H1 (cell line): ENCODE measurements around the gene FSIP1. TPM values are rescaled to one million over a fixed set of nuclear protein-coding genes. Genes with fewer than 3 reads are reported as not detected.
A peak's percentile ranks its signal among the peaks of the same experiment; 100 is the strongest.

Experiments
- CTCF ChIA-PET: fragments of 300-600 bp; sonication (Branson Sonifier 250); formaldehyde crosslinking; loops from one replicate; lab custom pipeline; 2021; ENCODE audit not compliant: partially characterized antibody; lab: Charles Lee
- POLR2A ChIA-PET: fragments of 300-600 bp; sonication (Branson Sonifier 250); formaldehyde crosslinking; loops from one replicate; lab custom pipeline; 2021; ENCODE audit warnings: inconsistent platforms; ENCODE audit not compliant: partially characterized antibody; lab: Charles Lee
- DNase-seq, 2 experiments: peaks; one replicate each; pipeline versions ENCODE4 v3.0.0 to v3.0.0-alpha.2; 2010 to 2022; ENCODE audit warnings: low spot score in 2 of 2, low read depth in 1 of 2, mixed read lengths in 1 of 2
- FAIRE-seq: peaks from 2 replicates; lab custom pipeline; 2011; peaks lifted over from hg19 to GRCh38; lab: Jason Lieb, UNC
- H2AFZ ChIP-seq: 2 replicates; pipeline ENCODE4 v1.8.1; 2012; ENCODE audit warnings: low read length, inconsistent platforms
- H2AK5ac ChIP-seq: 2 replicates; pipeline ENCODE4 v1.6.1; 2013; ENCODE audit warnings: low read depth, low read length
- H2BK120ac ChIP-seq: replicated peaks from 2 replicates; pipeline ENCODE3; 2013; ENCODE audit warnings: low read depth, low read length, inconsistent platforms
- H2BK12ac ChIP-seq: 2 replicates; pipeline ENCODE4 v1.6.1; 2013; ENCODE audit warnings: low read depth, low read length
- H2BK15ac ChIP-seq: 2 replicates; pipeline ENCODE4 v1.6.1; 2013; ENCODE audit warnings: low read length
- H2BK20ac ChIP-seq: 2 replicates; pipeline ENCODE4 v1.6.1; 2013; ENCODE audit warnings: low read length
- H2BK5ac ChIP-seq: 2 replicates; pipeline ENCODE4 v1.6.1; 2013; ENCODE audit warnings: low read depth, low read length
- H3K14ac ChIP-seq: 2 replicates; pipeline ENCODE4 v1.6.1; 2013; ENCODE audit warnings: inconsistent platforms; ENCODE audit not compliant: insufficient read length
- H3K18ac ChIP-seq: 2 replicates; pipeline ENCODE4 v1.6.1; 2013; ENCODE audit warnings: low read length; ENCODE audit errors: extremely low read depth
- H3K23ac ChIP-seq: 2 replicates; pipeline ENCODE4 v1.6.1; 2013; ENCODE audit warnings: inconsistent platforms; ENCODE audit not compliant: insufficient read length
- H3K23me2 ChIP-seq: 2 replicates; pipeline ENCODE4 v1.6.1; 2013; ENCODE audit warnings: low read depth, low read length
- H3K27ac ChIP-seq: 2 replicates; pipeline ENCODE4 v1.6.1; 2011; ENCODE audit warnings: low read depth, low read length, inconsistent platforms
- H3K27me3 ChIP-seq, 4 experiments: replicated peaks in 1 of 4; 1 replicate in 1 of 4; 2 replicates in 3 of 4; pipeline versions ENCODE4 v1.6.1 to v1.8.1; 2011 to 2013; ENCODE audit warnings: low read length in 3 of 4, mild to moderate bottlenecking in 3 of 4, inconsistent platforms in 2 of 4, mixed read lengths in 2 of 4, moderate library complexity in 1 of 4; ENCODE audit not compliant: control insufficient read depth in 3 of 4, insufficient read depth in 3 of 4; ENCODE audit errors: extremely low read depth in 1 of 4
- H3K36me3 ChIP-seq, 4 experiments: 2 replicates each; pipeline versions ENCODE4 v1.6.1 to v1.8.1; 2011 to 2013; ENCODE audit warnings: mild to moderate bottlenecking in 4 of 4, low read length in 3 of 4, moderate library complexity in 2 of 4, control low read depth in 1 of 4, inconsistent platforms in 1 of 4; ENCODE audit not compliant: insufficient read depth in 4 of 4, control insufficient read depth in 2 of 4
- H3K4ac ChIP-seq: replicated peaks from 2 replicates; pipeline ENCODE3; 2013; ENCODE audit warnings: low read length, low read depth, mixed read lengths, inconsistent platforms; ENCODE audit not compliant: insufficient read length
- H3K4me1 ChIP-seq, 4 experiments: replicated peaks in 1 of 4; 1 replicate in 1 of 4; 2 replicates in 3 of 4; pipeline versions ENCODE4 v1.6.1 to v1.8.1; 2011 to 2013; ENCODE audit warnings: low read length in 3 of 4, inconsistent platforms in 2 of 4, mixed read lengths in 1 of 4; ENCODE audit not compliant: insufficient read depth in 4 of 4, control insufficient read depth in 3 of 4
- H3K4me2 ChIP-seq, 2 experiments: 2 replicates each; pipeline versions ENCODE4 v1.6.1 to v1.8.1; 2011 to 2013; ENCODE audit warnings: low read depth in 2 of 2, low read length in 2 of 2, control low read depth in 1 of 2, inconsistent platforms in 1 of 2, mild to moderate bottlenecking in 1 of 2; ENCODE audit not compliant: insufficient read depth in 1 of 2
- H3K4me3 ChIP-seq, 4 experiments: fragments of 200-600, 300-600 bp in 1 of 4; sonication (generic), shearing (Covaris generic), sonication (Bioruptor Twin) in 1 of 4; 2 replicates each; pipeline versions ENCODE4 v1.5.1 to v1.8.1; 2011 to 2016; ENCODE audit warnings: low read length in 4 of 4, low read depth in 3 of 4, control low read depth in 2 of 4, inconsistent platforms in 2 of 4, mild to moderate bottlenecking in 2 of 4, mixed read lengths in 1 of 4, moderate library complexity in 1 of 4; ENCODE audit not compliant: insufficient read depth in 2 of 4; ENCODE audit errors: extremely low read depth in 1 of 4
- H3K56ac ChIP-seq: replicated peaks from 2 replicates; pipeline ENCODE3; 2013; ENCODE audit warnings: low read depth, mild to moderate bottlenecking, mixed read lengths, low read length, inconsistent platforms; ENCODE audit not compliant: insufficient read length
- H3K79me1 ChIP-seq: 2 replicates; pipeline ENCODE4 v1.6.1; 2013; ENCODE audit warnings: low read depth, low read length, control low read depth
- H3K79me2 ChIP-seq, 2 experiments: 2 replicates each; pipeline versions ENCODE4 v1.6.1 to v1.8.1; 2012 to 2013; ENCODE audit warnings: low read length in 2 of 2, mild to moderate bottlenecking in 2 of 2, inconsistent platforms in 1 of 2; ENCODE audit not compliant: insufficient read depth in 2 of 2, control insufficient read depth in 1 of 2
- H3K9ac ChIP-seq, 4 experiments: replicated peaks in 1 of 4; 1 replicate in 1 of 4; 2 replicates in 3 of 4; pipeline versions ENCODE4 v1.6.1 to v1.8.1; 2011 to 2013; ENCODE audit warnings: low read depth in 3 of 4, low read length in 3 of 4, control low read depth in 2 of 4, mild to moderate bottlenecking in 2 of 4, moderate library complexity in 2 of 4, inconsistent platforms in 1 of 4; ENCODE audit errors: extremely low read depth in 1 of 4
- H3K9me3 ChIP-seq, 2 experiments: 2 replicates each; pipeline versions ENCODE4 v1.6.1 to v1.8.1; 2012 to 2013; ENCODE audit warnings: mild to moderate bottlenecking in 2 of 2, moderate library complexity in 2 of 2, control low read depth in 1 of 2, inconsistent platforms in 1 of 2, low read depth in 1 of 2, low read length in 1 of 2, mixed read lengths in 1 of 2; ENCODE audit not compliant: insufficient read depth in 2 of 2
- H4K20me1 ChIP-seq, 2 experiments: replicated peaks in 1 of 2; 2 replicates each; pipeline versions ENCODE3 to v1.8.1; 2011 to 2013; ENCODE audit warnings: inconsistent platforms in 2 of 2, low read length in 2 of 2, mild to moderate bottlenecking in 1 of 2; ENCODE audit not compliant: insufficient read depth in 2 of 2, control insufficient read depth in 1 of 2
- H4K5ac ChIP-seq: 2 replicates; pipeline ENCODE4 v1.6.1; 2013; ENCODE audit warnings: low read length, low read depth, mixed read lengths, inconsistent platforms; ENCODE audit not compliant: insufficient read length
- H4K8ac ChIP-seq: 2 replicates; pipeline ENCODE4 v1.8.0; 2013; ENCODE audit warnings: mild to moderate bottlenecking, moderate library complexity, low read length, inconsistent platforms; ENCODE audit not compliant: insufficient read depth; ENCODE audit errors: extremely low read depth
- H4K91ac ChIP-seq: replicated peaks from 2 replicates; pipeline ENCODE3; 2013; ENCODE audit warnings: low read length, mixed read lengths, inconsistent platforms; ENCODE audit not compliant: insufficient read length
- ATF3 ChIP-seq: IDR thresholded peaks from 2 replicates; pipeline ENCODE4 v1.6.1; 2011; ENCODE audit warnings: low read depth, mild to moderate bottlenecking, low read length; ENCODE audit not compliant: insufficient read depth
- POLR2A ChIP-seq, 2 experiments: IDR thresholded peaks; 1 replicate in 1 of 2; 2 replicates in 1 of 2; pipeline ENCODE4 v1.6.1; 2011; ENCODE audit warnings: low read depth in 2 of 2, low read length in 2 of 2, mild to moderate bottlenecking in 2 of 2; ENCODE audit errors: control extremely low read depth in 1 of 2
- POLR2AphosphoS5 ChIP-seq: IDR thresholded peaks from 2 replicates; pipeline ENCODE4 v1.6.1; 2011; ENCODE audit warnings: low read depth, low read length
- SIX5 ChIP-seq: IDR thresholded peaks from 2 replicates; pipeline ENCODE4 v1.6.1; 2011; ENCODE audit warnings: mild to moderate bottlenecking, low read depth, low read length
- WGBS, 2 experiments: shearing (Covaris generic) in 1 of 2; methylation state at CpG; one replicate each; pipeline versions ENCODE4 v1.1.6 to v1.1.7; 2013 to 2015; ENCODE audit warnings: low lambda C conversion rate in 2 of 2, mixed read lengths in 2 of 2, inconsistent platforms in 1 of 2, low coverage in 1 of 2, missing lambda C conversion rate in 1 of 2; ENCODE audit not compliant: insufficient replicate concordance in 2 of 2, insufficient coverage in 1 of 2, insufficient read length in 1 of 2; ENCODE audit errors: extremely low coverage in 1 of 2, missing lambda C conversion rate in 1 of 2; 5-methylcytosine and 5-hydroxymethylcytosine counted together
- polyA plus RNA-seq, 7 experiments: library from polyadenylated mRNA; depleted of rRNA in 3 of 7; stranded (reverse) in 5 of 7; unstranded in 2 of 7; fragments of >200 nt in 5 of 7; fragments of 200-250 nt in 2 of 7; gene quantifications; 1 replicate in 5 of 7; 2 replicates in 1 of 7; 4 replicates in 1 of 7; pipeline versions ENCODE4 v1.2.1 to v1.2.3, GENCODE V29; 2011 to 2013; ENCODE audit warnings: missing spikeins in 2 of 7, mixed read lengths in 2 of 7
- total RNA-seq: library from RNA; stranded (reverse); fragmentation: NEBNext Ultra II Directional; extraction: Animal tissue kit (Norgen Biotek cat#: 25700); gene quantifications from 2 replicates; pipeline ENCODE4 v1.2.1, GENCODE V29; 2021

Gene FSIP1
- total and polyA plus RNA-seq, 2 of the 8 experiments (the other 6 are each of a cell fraction or from before 2014, with no cell fraction given): 0.18 to 1.3 TPM

- CTCF ChIA-PET: interaction anchor here (0.6 to 1.8 kb wide), 4 partner anchors 9 to 413 kb away, joined by 3 to 7 read pairs (median 5); no protein-coding TSS in a partner anchor
- FAIRE-seq (no peak), DNase-seq (no peak)
- H4K5ac ChIP-seq: no peak overlapping the region
- no peak overlapping the region for H2AK5ac ChIP-seq
- H3K27me3 ChIP-seq: no peaks in the 10 kb centered on the region; a peak in 1 of 7 replicates
- H3K56ac ChIP-seq: no peak overlapping the region
- H3K14ac ChIP-seq: no peak overlapping the region
- H3K79me1 ChIP-seq: 0 out of 2 replicates have a peak, but pooled peaks cover 3% of the 10 kb centered on the region
- H3K9ac ChIP-seq: no peak overlapping the region; a peak in 1 of 7 replicates
- H2BK20ac ChIP-seq: no peak overlapping the region
- WGBS, 2 experiments: 93% methylated on average over 4 of the region's 4 CpGs; no CpG with 5 or more reads in 1 of the 2 experiments
- no peak overlapping the region for H3K27ac ChIP-seq
- peaks cover 0 to 20% of the 10 kb centered on the region in 2 experiments; a peak in 2 of 4 replicates for H3K79me2 ChIP-seq
- peaks cover 53 to 79% (median 71%) of the 10 kb centered on the region in 4 experiments for H3K36me3 ChIP-seq
- H2BK5ac ChIP-seq: no peak overlapping the region
- no peak overlapping the region for H3K23ac ChIP-seq
- H3K18ac ChIP-seq: no peak overlapping the region
- H2BK15ac ChIP-seq: no peak overlapping the region
- H4K20me1 ChIP-seq: peaks cover 0 to 2% of the 10 kb centered on the region in 2 experiments
- no peak overlapping the region for H3K4me3 ChIP-seq
- no peak overlapping the region for H4K91ac ChIP-seq
- TF ChIP-seq ATF3: no peak
- TF ChIP-seq POLR2AphosphoS5: peak; percentile 93
- no peak for TF ChIP-seq SIX5
- peak; percentile 28 to 74 for TF ChIP-seq POLR2A (IDR thresholded peaks at IDR 0.05; ENCODE audit: control extremely low read depth in 1 of 2, low read depth in 2 of 2, low read length in 2 of 2)
- TF ChIP-seq, all 59 proteins: peak for 2
- POLR2A ChIA-PET: interaction anchor here (1.2 to 2.5 kb wide), 3 partner anchors 10 to 155 kb away, joined by 3 to 22 read pairs (median 18); no protein-coding TSS in a partner anchor
- H3K4me1 ChIP-seq: peaks cover 4 to 14% (median 9%) of the 10 kb centered on the region in 4 experiments
- H4K8ac ChIP-seq: no peak overlapping the region
- H2BK12ac ChIP-seq: no peak overlapping the region
- H3K4ac ChIP-seq: no peak overlapping the region
- H2AFZ ChIP-seq: no peak overlapping the region
- H3K23me2 ChIP-seq: peaks cover 5% of the 10 kb centered on the region
- H3K4me2 ChIP-seq: no peak overlapping the region
- no peak overlapping the region for H2BK120ac ChIP-seq
- no peaks in the 10 kb centered on the region for H3K9me3 ChIP-seq
Measured at GRCh38 chr15:39585389-39585841, 197.2 kb downstream of the FSIP1 start.
